IMR-90 (cell line): ENCODE results near the gene EXOC6B.

Experiments used
- CTCF ChIP-seq: conservative IDR thresholded peaks from 2 replicates; pipeline ENCODE4 v1.5.1; 2012; ENCODE audit warnings: mild to moderate bottlenecking, low read depth, low read length, improper control_type of control experiment
- RFX5 ChIP-seq: IDR thresholded peaks from 2 replicates; pipeline ENCODE4 v1.8.0; 2012; ENCODE audit warnings: low read depth, mild to moderate bottlenecking, low read length, moderate library complexity

GRCh38 chr2:72144274-72144631 is 681.6 kb downstream of the EXOC6B start:
- TF ChIP-seq CTCF (no peak), RFX5 (no peak)
